Measurements from ENCODE around the gene SLX4IP. TPM values are rescaled to one million over a fixed set of nuclear protein-coding genes. Genes with fewer than 3 reads are reported as not detected.
A peak's percentile ranks its signal among the peaks of the same experiment; 100 is the strongest.

Gene SLX4IP
- total and polyA plus RNA-seq, 2 of the 13 experiments (the other 11 are each of a cell fraction or from before 2014, with no cell fraction given), result 3.6 to 7.3 TPM

GRCh38 chr20:10511170-10511508 lies 76.0 kb downstream of the SLX4IP start (continued):
- TF ChIP-seq ZNF839 (CRISPR knock-in tag; IDR thresholded peaks at IDR 0.05; ENCODE audit: borderline replicate concordance) (no peak), HDAC2 (CRISPR knock-in tag; IDR thresholded peaks at IDR 0.05) (no peak), ZNF556 (CRISPR knock-in tag; IDR thresholded peaks at IDR 0.05; ENCODE audit: borderline replicate concordance) (0 out of 2 replicates have a peak, but pooled peaks have one; percentile 27), FLYWCH1 (CRISPR knock-in tag; IDR thresholded peaks at IDR 0.05) (no peak), ZNF24 (IDR thresholded peaks at IDR 0.05) (no peak), TGIF2 (CRISPR knock-in tag; IDR thresholded peaks at IDR 0.05) (peak; percentile 71), ZNF720 (CRISPR knock-in tag; IDR thresholded peaks at IDR 0.05) (no peak), ZSCAN20 (CRISPR knock-in tag; IDR thresholded peaks at IDR 0.05; ENCODE audit: borderline replicate concordance) (no peak), CHD2 (IDR thresholded peaks at IDR 0.05; ENCODE audit: low read depth, low read length) (no peak), ZBTB20 (CRISPR knock-in tag; IDR thresholded peaks at IDR 0.05; ENCODE audit: borderline replicate concordance, low read depth) (0 out of 2 replicates have a peak, but pooled peaks have one; percentile 37), MAFK (conservative IDR thresholded peaks at IDR 0.05 in 1 of 2, IDR thresholded peaks at IDR 0.05 in 1 of 2; ENCODE audit: low read length in 2 of 2) (peak; percentile 31 to 57; a peak in 1 of 4 replicates), ZNF431 (CRISPR knock-in tag; IDR thresholded peaks at IDR 0.05; ENCODE audit: borderline replicate concordance, low read depth) (no peak), ZMAT5 (CRISPR knock-in tag; IDR thresholded peaks at IDR 0.05; ENCODE audit: borderline replicate concordance, low read depth) (no peak), ARNT2 (CRISPR knock-in tag; IDR thresholded peaks at IDR 0.05; ENCODE audit: low read depth) (no peak), RXRB (CRISPR knock-in tag; IDR thresholded peaks at IDR 0.05; ENCODE audit: borderline replicate concordance) (no peak), NCOA2 (CRISPR knock-in tag; IDR thresholded peaks at IDR 0.05) (no peak), DPF2 (CRISPR knock-in tag; IDR thresholded peaks at IDR 0.05; ENCODE audit: borderline replicate concordance, low read depth) (no peak), CBFB (CRISPR knock-in tag; IDR thresholded peaks at IDR 0.05) (no peak), RBFOX2 (IDR thresholded peaks at IDR 0.05; ENCODE audit: low read depth, low read length) (no peak), MEIS2 (CRISPR knock-in tag; IDR thresholded peaks at IDR 0.05) (no peak), IKZF5 (CRISPR knock-in tag; IDR thresholded peaks at IDR 0.05) (no peak), ATAD3A (CRISPR knock-in tag; IDR thresholded peaks at IDR 0.05) (no peak), ZNF142 (CRISPR knock-in tag; IDR thresholded peaks at IDR 0.05) (no peak), ZBTB1 (CRISPR knock-in tag; IDR thresholded peaks at IDR 0.05; ENCODE audit: borderline replicate concordance) (no peak), RAD51 (IDR thresholded peaks at IDR 0.05; ENCODE audit: borderline replicate concordance) (no peak), RAD21 (CRISPR knock-in tag; IDR thresholded peaks at IDR 0.05) (no peak)
